HG03439 (cell line): ENCODE data around the gene FDXACB1.
A peak's percentile ranks its signal among the peaks of the same experiment; 100 is the strongest.

Source experiments
- ATAC-seq: cut with Tn5 transposase; IDR thresholded peaks from one replicate; pipeline ENCODE4 v1.9.1; 2021; ENCODE audit warnings: mild to moderate bottlenecking, moderate library complexity; ENCODE audit not compliant: unreplicated experiment

The FDXACB1 gene, protein sequence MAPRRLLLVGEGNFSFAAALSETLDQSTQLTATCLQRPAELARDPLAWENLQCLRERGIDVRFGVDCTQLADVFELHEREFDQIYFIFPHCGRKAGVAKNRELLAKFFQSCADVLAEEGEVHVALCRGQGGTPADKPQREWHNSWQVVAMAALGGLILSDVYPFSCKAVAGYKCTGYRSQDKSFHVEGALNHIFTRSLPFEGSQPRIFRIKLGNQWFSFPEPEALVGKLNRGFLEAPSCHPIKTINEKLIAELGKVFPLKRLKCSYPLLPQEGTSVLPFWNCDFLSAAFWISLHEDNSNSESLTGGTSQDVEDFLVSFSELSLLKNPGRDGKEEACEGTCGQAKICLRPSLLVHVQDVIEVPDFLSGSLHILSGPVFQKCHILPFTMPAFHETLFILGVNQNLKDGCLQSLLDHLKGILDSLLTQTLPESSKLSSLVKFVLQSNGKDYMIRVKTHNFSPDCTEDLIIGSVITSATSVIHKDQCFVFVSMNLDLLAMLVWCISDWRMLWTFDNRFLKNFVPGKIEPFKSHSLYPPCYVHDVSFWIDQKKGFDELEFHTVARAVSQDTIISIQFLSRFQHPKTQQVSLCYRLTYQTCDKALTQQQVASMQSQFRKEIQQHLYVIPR

GRCh38 chr11:111878849-111879636, at the start of gene FDXACB1, which contains the start of gene CFAP68:
Gene FDXACB1 (minus strand): TSS chr11:111879165. CDS start chr11:111879132, 33 bp downstream.
Gene CFAP68 (plus strand): TSS chr11:111879541. CDS start chr11:111879561, 20 bp downstream.
- ATAC-seq: peak; percentile 91

DNA sequence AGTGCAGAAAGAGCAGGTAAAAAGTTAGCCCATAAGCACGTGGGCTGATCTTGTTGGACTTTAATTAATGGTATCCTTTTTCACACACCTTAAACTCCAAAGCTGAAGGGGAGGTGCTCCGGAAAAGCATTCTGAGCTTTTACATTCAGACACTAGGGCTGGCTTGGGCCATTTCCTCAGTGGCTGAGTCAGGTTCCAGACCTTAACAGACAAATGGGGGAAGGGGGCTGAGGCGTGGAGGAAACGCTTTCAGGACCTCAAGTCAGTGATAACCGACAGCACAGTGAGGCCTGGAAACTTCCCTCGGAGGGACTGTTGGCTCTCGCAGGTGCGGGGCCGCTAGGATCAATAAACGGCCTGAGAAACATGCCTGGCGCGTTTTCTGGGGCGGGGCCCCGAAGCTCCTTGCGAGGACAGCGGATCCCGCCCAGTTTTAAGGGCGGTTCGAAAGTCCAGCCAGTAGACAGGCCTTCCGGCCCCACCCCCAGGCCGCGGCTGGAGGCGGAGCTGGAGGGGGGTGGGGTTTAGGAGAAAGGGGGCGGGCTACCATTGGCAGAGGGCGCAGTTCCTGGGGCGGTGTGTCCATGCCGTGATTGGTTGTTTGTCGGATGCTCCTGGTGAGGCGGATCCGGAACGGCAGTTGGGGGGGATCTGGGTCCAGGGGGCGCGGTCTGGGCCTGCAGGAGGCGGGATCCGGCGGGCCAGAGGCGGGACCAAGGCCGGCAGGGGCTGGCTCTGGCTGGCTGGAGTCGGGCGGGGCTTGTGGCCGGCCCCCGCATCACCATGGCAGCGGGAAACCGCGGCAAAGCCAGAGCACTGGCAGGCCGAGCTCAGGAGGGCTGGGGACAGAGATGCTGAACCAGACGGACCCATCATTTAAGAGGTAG, 47.8 kb upstream of the FDXACB1 start:
- ATAC-seq: peak; percentile 92

GRCh38 chr11:111925953-111926352, 47.0 kb upstream of the FDXACB1 start:
- ATAC-seq: no peak

GRCh38 chr11:111923951-111924350, 45.0 kb upstream of the FDXACB1 start:
- ATAC-seq: no peak

- ATAC-seq: no peak
Observed at GRCh38 chr11:111923351-111923788, 44.4 kb upstream of the FDXACB1 start.

GRCh38 chr11:111922803-111923202, 43.8 kb upstream of the FDXACB1 start:
- no peak for ATAC-seq

DNA sequence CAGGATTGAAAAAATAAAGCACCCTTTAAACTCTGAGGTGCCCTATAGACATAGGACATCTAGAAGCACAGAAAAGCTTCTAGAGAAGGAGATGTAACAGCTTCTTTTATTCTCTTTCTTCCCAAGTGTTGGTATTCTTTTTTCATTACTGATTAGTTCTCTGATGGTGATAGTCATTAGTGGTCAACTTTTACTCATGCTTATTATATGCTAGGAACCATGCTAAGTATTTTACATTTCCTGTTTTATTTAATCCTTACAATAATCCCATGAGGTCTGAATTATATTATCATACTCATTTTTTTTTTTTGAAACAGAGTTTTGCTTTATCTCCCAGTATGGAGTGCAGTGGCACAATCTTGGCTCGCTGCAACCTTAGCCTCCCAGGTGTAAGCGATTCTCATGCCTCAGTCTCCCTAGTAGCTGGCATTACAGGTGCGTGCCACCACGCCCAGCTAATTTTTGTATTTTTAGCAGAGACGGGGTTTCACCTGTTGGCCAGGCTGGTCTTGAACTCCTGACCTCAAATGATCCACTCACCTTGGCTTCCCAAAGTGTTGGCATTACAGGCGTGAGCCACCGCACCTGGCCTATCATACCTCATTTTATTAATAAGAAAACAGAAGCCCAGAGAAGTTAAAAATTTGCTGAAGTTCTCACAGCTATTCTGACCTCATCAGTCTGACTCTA, 42.7 kb upstream of the FDXACB1 start:
- no peak for ATAC-seq

- no peak for ATAC-seq
Observed at GRCh38 chr11:111920908-111921307, 41.9 kb upstream of the FDXACB1 start.

GRCh38 chr11:111918390-111919256, 39.7 kb upstream of the FDXACB1 start, which contains the start of gene C11orf52:
Gene C11orf52 (plus strand): TSS chr11:111918913. CDS start chr11:111918973, 60 bp downstream.
- no peak for ATAC-seq

DNA sequence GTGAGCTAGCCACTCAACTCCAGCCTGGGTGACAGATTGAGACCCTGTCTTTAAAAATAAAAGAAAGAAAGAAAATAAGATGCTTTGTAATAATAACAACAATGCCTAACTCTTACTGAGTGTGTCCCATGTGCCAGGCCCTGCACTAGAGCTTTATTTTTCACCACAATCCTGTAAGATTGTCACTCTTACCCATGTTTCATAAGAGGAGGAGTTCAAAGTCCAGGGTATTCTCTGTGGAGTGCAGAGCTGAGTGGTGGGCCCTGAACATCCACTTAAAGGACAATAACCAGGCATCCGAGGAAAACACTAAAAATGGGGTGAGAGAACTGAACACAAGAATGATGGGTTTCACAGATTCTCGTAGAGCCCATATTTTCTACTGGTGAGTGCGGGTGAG, 38.8 kb upstream of the FDXACB1 start:
- no peak for ATAC-seq

GRCh38 chr11:111917312-111917711, 38.3 kb upstream of the FDXACB1 start:
- no peak for ATAC-seq

DNA sequence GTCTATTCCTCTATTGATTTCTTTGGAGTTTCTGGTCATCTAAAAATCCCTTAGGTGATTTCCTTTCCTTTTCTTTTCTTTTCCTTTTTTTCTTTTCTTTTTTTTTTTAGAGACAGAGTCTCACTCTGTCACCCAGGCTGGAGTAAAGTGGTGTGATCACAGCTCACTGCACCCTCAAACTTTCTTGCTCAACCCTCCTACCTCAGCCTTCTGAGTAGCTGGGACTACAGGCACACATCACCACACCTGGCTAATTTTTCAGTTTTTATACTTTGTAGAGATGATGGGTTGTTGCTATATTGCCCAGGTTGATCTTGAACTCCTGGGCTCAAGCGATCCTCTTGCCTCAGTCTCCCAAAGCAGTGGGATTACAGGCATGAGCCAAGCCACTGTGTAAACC, 37.8 kb upstream of the FDXACB1 start:
- ATAC-seq: no peak

- no peak for ATAC-seq
Observed at GRCh38 chr11:111913997-111914396, 35.0 kb upstream of the FDXACB1 start.

DNA sequence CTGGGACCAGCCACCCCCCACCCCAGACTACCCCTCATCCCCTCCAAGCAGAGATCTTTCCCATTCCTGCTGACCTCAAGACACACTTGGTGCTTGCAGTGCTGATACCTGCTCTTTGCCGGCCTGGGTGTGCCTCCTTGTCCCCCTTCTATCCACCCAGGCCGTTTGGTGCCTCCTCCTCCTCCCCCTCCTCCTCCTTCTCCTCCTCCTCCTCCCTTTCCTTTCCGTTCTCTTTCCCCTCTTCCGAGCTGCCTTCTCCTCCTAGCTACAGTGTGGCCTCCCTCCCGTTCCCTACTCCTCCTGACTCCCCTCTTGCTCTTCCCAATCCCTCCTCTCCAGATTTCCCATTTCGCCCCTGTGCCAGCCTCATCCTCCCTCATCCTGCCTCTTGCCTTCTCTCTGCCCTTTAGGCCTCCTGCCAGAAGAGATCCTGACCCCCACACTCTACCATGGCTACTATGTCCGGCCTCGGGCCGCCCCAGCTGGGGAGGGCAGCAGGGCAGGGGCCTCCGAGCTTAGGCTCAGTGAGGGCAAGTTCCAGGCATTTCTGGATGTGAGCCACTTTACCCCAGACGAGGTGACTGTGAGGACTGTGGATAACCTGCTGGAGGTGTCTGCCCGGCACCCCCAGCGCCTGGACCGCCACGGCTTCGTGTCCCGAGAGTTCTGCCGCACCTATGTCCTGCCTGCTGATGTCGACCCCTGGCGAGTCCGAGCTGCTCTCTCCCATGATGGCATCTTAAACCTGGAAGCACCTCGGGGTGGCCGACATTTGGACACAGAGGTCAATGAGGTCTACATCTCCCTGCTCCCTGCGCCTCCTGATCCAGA, 34.3 kb upstream of the FDXACB1 start:
- ATAC-seq: no peak

DNA sequence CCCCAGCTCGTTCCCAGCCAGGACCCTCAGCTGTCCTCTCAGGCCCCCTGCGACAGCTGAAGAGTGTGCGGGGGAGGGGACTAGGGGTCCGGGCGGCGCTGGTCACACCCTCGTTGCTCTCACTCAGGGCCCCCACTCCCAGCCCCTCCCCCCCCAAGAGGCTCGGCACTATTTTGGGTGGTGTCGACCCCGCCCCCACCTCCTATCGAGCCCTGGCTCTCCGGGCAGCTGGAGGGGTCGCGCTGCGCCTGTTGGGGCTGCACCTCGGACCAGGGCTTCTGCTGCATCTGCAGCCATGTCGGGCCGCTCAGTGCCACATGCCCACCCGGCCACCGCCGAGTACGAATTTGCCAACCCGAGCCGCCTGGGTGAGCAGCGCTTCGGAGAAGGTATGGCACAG, 33.6 kb upstream of the FDXACB1 start, which contains the start of gene HSPB2:
Gene HSPB2, plus strand, starts transcription at position 200 of the 400 bp plus-strand sequence. Its CDS starts 96 bp downstream, at position 296.
- ATAC-seq: no peak

DNA sequence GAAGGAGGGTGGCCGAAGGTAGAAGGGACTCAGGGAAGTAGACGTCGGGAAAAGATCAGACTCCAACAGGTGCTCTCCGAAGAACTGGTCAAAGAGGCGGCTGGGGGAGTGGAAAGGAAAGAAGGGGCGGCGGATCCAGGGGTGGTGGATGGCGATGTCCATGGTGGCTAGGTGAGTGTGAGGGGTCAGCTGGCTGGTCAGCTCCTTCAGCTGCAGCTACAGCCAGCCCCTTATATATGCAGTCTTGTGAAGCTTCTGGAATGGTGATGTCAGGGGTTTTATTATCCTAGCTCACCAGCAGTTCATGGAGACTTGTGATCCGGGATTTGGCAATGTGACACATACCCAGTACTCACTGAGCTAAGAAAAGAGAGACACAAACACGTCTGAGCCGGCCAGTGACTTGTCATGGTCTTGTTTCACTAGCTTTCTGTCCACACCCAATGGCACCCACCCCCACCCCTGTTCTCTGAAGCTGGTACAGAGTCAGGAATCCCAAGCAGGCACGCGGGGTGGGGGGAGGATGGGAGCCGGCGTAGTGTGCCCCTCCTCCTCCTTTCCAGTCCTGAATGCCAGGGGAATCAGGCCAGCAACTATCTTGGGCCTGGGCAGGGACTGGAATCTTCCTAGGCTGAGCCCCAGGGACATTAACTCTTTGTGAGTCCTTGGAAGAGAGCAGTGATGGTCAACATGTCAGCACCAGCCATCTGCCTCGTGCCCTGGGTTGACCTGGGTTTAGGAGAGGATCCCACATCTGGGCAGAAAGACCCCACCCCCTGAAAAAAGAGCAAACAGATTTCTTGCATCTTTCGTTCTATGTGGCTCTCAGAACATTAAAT, 32.8 kb upstream of the FDXACB1 start, which contains the start of gene CRYAB:
Gene CRYAB, minus strand, starts transcription at position 208 of the 839 bp plus-strand sequence. Its CDS starts 46 bp downstream, at position 162.
- no peak for ATAC-seq
